Endothelial cell (in vitro differentiated cells): ENCODE measurements around the gene RINT1. TPM values are rescaled to one million over a fixed set of nuclear protein-coding genes. Genes with fewer than 3 reads are reported as not detected.
"Not testable (repeated sequence)": the region's sequence is repeated elsewhere in the genome, so short reads cannot be mapped to it uniquely, and the experiment has no call there.

Experiments used
- DNase-seq: peaks from one replicate; pipeline ENCODE4 v3.0.0; 2021; ENCODE audit warnings: low spot score
- H3K27ac Mint-ChIP-seq: one replicate; pipeline ENCODE4 v1.8.0; 2021; ENCODE audit warnings: mixed read lengths, inconsistent platforms; ENCODE audit not compliant: unreplicated experiment
- H3K27me3 Mint-ChIP-seq: one replicate; pipeline ENCODE4 v1.8.0; 2021; ENCODE audit warnings: mild to moderate bottlenecking, moderate library complexity, mixed read lengths, inconsistent platforms; ENCODE audit not compliant: unreplicated experiment
- H3K36me3 Mint-ChIP-seq: one replicate; pipeline ENCODE4 v1.8.0; 2021; ENCODE audit warnings: mild to moderate bottlenecking, low read depth, mixed read lengths, inconsistent platforms; ENCODE audit not compliant: unreplicated experiment
- H3K4me1 Mint-ChIP-seq: one replicate; pipeline ENCODE4 v1.8.0; 2021; ENCODE audit warnings: mild to moderate bottlenecking, mixed read lengths, inconsistent platforms; ENCODE audit not compliant: unreplicated experiment
- H3K4me3 Mint-ChIP-seq: one replicate; pipeline ENCODE4 v1.8.0; 2021; ENCODE audit warnings: mild to moderate bottlenecking, mixed read lengths, inconsistent platforms; ENCODE audit not compliant: unreplicated experiment
- H3K9me3 Mint-ChIP-seq: one replicate; pipeline ENCODE4 v1.8.0; 2021; ENCODE audit warnings: mixed read lengths, inconsistent platforms; ENCODE audit not compliant: unreplicated experiment
- total RNA-seq: library from RNA; stranded (reverse); fragmentation: NEBNext Ultra II Directional; extraction: Animal tissue kit (Norgen Biotek cat#: 25700); gene quantifications from one replicate; pipeline ENCODE4 v1.2.1, GENCODE V29; 2021; ENCODE audit not compliant: unreplicated experiment
- TF ChIP-seq, protein P1 (sequence below): fragments of 200-600 bp; sonication (generic); IDR thresholded peaks from one replicate; pipeline ENCODE4 v1.5.0; 2021; ENCODE audit warnings: antibody characterized with exemption; ENCODE audit not compliant: unreplicated experiment

RINT1 gene
- total RNA-seq, 1 donor from 2014 or later: 18.3 TPM

DNA sequence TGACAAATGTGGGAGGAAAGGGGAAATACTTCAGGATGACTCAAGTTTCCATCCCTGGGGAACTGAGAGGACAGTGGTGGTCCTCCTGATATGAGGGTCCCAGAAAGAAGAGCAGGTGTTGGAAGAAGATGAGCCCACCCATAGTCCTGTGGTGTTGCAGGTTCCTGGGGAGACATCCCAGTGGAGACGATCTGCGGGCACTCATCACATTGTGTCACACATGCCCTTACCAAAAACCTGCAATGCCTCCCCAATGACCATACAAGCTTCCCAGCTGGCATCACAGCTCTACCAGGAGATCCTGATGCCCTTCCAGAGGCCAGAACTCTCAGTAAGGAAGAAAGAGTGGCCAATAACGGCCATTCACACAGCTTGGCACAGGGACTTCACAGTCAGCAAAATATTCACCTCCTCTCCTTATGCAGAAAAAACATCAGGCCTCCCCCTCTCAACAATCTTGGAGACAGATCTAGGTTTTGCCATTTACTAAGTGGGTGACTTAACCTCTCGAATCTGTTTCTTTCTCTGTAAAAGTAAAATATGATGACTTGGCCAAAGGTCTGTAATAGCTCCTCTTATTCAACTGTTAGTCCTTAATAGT, 19.0 kb upstream of the RINT1 start:
- Mint-ChIP-seq H3K27me3 (no peaks in the 10 kb centered on the region), H3K9me3 (no peaks in the 10 kb centered on the region), H3K4me3 (no peak overlapping the region), H3K36me3 (peaks cover 12% of the 10 kb centered on the region), H3K4me1 (peaks cover 12% of the 10 kb centered on the region), H3K27ac (no peak overlapping the region)
- no peak for DNase-seq
- TF ChIP-seq, protein P1, sequence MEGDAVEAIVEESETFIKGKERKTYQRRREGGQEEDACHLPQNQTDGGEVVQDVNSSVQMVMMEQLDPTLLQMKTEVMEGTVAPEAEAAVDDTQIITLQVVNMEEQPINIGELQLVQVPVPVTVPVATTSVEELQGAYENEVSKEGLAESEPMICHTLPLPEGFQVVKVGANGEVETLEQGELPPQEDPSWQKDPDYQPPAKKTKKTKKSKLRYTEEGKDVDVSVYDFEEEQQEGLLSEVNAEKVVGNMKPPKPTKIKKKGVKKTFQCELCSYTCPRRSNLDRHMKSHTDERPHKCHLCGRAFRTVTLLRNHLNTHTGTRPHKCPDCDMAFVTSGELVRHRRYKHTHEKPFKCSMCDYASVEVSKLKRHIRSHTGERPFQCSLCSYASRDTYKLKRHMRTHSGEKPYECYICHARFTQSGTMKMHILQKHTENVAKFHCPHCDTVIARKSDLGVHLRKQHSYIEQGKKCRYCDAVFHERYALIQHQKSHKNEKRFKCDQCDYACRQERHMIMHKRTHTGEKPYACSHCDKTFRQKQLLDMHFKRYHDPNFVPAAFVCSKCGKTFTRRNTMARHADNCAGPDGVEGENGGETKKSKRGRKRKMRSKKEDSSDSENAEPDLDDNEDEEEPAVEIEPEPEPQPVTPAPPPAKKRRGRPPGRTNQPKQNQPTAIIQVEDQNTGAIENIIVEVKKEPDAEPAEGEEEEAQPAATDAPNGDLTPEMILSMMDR: no peak

DNA sequence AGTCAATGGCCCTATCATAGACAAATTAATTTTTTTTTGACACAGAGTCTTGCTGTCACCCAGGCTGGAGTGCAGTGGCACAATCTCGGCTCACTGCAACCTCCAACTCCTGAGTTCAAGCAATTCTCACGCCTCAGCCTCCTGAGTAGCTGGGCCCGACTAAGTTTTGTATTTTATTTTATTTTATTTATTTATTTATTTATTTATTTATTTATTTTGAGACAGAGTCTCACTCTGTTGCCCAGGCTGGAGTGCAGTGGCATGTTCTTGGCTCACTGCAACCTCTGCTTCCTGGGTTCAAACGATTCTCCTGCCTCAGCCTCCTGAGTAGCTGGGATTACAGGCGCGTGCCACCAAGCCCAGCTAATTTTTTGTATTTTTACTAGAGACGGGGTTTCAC, 16.4 kb upstream of the RINT1 start:
- not testable (repeated sequence) for H3K4me3 Mint-ChIP-seq, H3K27ac Mint-ChIP-seq, H3K9me3 Mint-ChIP-seq, H3K36me3 Mint-ChIP-seq, H3K27me3 Mint-ChIP-seq, DNase-seq
- H3K4me1 Mint-ChIP-seq: peaks cover 15% of the 10 kb centered on the region

DNA sequence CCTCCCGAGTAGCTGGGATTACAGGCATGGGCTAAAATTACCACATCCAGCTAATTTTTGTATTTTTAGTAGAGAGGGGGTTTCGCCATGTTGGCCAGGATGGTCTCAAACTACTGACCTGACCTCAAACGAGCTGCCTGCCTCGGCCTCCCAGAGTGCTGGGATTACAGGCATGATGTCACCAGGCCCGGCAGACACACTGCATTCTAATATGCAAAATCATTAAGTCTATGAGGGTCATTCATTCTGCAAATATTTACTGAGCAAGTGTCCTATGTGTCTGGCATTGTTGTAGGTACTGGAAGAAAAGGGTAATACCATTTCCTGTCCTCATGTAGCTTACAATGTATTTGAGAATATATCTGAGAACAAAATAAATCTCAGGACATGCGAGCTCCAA, 12.6 kb upstream of the RINT1 start:
- H3K4me3 Mint-ChIP-seq: peak overlapping the region; percentile 62
- no peak for DNase-seq
- peaks cover 7% of the 10 kb centered on the region for H3K4me1 Mint-ChIP-seq
- no peaks in the 10 kb centered on the region for H3K36me3 Mint-ChIP-seq
- peak overlapping the region; percentile 64 for H3K27ac Mint-ChIP-seq
- H3K9me3 Mint-ChIP-seq: no peaks in the 10 kb centered on the region
- no peaks in the 10 kb centered on the region for H3K27me3 Mint-ChIP-seq
- TF ChIP-seq, protein P1: no peak

DNA sequence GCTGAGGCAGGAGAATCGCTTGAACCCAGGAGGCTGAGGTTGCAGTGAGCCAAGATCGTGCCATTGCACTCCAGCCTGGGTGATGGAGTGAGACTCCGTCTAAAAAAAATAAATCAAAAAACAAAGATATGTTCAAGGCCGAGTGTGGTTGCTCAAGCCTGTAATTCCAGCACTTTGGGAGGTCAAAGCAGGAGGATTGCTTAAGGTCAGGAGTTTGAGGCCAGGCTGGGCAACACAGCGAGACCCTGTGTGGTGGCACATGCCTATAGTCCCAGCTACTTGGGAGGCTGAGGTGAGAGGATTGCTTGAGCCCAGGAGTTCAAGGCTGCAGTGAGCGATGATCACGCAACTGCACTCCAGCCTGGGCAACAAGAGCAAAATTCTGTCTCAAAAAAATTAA, 11.4 kb upstream of the RINT1 start:
- not testable (repeated sequence) for H3K4me1 Mint-ChIP-seq, H3K9me3 Mint-ChIP-seq, DNase-seq, H3K27me3 Mint-ChIP-seq, H3K27ac Mint-ChIP-seq, H3K36me3 Mint-ChIP-seq
- peak overlapping the region; percentile 65 for H3K4me3 Mint-ChIP-seq

DNA sequence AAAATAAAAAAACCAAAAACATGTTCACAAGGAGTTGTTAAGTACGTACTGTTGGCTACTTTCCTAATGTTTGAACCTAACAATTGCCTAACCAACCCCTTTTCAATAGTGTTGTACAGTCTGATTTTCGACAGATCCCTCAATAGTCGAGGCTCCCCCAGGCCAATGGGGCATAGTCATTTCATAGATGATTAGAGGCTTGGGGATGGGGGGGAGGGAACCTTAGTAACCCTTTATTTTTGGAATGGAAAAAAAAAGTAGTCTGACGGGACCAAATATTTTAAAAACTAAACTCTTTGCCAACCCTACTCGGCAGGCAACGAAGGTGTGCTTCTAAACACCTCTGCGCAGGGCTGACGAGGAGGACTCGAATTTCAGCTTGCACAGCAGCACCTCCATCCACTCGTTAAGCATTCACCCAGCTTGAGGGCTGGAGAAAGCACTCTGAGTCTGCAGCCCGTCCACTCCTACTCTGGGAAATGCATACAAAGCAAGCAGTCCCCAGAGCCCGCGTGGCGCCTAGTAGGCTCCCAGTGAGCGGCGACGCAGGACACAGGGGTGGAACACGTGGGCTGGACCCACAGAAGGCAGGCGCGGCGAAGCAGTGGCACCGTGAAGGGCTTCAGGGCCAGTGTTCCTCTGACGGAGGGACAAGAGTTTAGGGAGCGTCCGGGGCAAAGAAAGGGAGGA, 10.8 kb upstream of the RINT1 start:
- Mint-ChIP-seq H3K27ac (no peak overlapping the region), H3K27me3 (no peaks in the 10 kb centered on the region), H3K4me1 (peaks cover 7% of the 10 kb centered on the region), H3K4me3 (peak overlapping the region; percentile 95), H3K9me3 (no peaks in the 10 kb centered on the region), H3K36me3 (no peaks in the 10 kb centered on the region)
- TF ChIP-seq, protein P1: no peak
- DNase-seq: peak; percentile 37
